ENCODE results near the gene KNSTRN. TPM values are rescaled to one million over a fixed set of nuclear protein-coding genes. Genes with fewer than 3 reads are reported as not detected.

KNSTRN gene
- total RNA-seq (10 to 100 TPM; 39.6 to 66.9 TPM), polyA plus RNA-seq (ENCODE audit: insufficient read depth, low read depth, low replicate concordance) (125 TPM)
- long read RNA-seq, donor 1, transcript KNSTRN-201 (9 exons, 1,714 nt), result major isoform, 8 of 9 reads
- long read RNA-seq, donor 1, partial matches to known transcripts, result 0 of 9 reads
- long read RNA-seq, donor 1, other reads (novel, unspliced or antisense), result 0 of 9 reads
- long read RNA-seq, donor 2, transcript KNSTRN-201 (9 exons, 1,714 nt), result major isoform, 7 of 8 reads
- long read RNA-seq, donor 2, partial matches to known transcripts, result 0 of 8 reads
- long read RNA-seq, donor 2, other reads (novel, unspliced or antisense), result 0 of 8 reads

GRCh38 chr15:40382580-40383456 is at the start of gene KNSTRN:
Gene KNSTRN, plus strand, starts transcription at chr15:40382721. Its CDS starts 115 bp downstream, at chr15:40382836.
- peak; percentile 97 for DNase-seq
- peak within 1 kb of the TSS; percentile 43 to 54 for H3K27ac ChIP-seq
- no peak for TF ChIP-seq POLR2A (IDR thresholded peaks at IDR 0.05)
- TF ChIP-seq CTCF (IDR thresholded peaks at IDR 0.05), result no peak
- intact Hi-C loops (cut with DNase I; ENCODE audit: low total_unique reads), result no loop called here
- H3K9me3 ChIP-seq, result no peaks in the 10 kb centered on the region
- no peaks in the 10 kb centered on the region for H3K36me3 ChIP-seq (ENCODE audit: low read depth, missing control alignments)
- peaks cover 7% of the 10 kb centered on the region for H3K4me1 ChIP-seq
- WGBS, 2 donors, result 3 to 4% methylated on average over 55 to 57 of the region's 57 CpGs
- H3K27me3 ChIP-seq, result no peaks in the 10 kb centered on the region
- H3K4me3 ChIP-seq, result peak within 1 kb of the TSS; percentile 73 to 88

- H3K36me3 ChIP-seq (ENCODE audit: low read depth, missing control alignments), result no peaks in the 10 kb centered on the region
- TF ChIP-seq POLR2A (IDR thresholded peaks at IDR 0.05) (no peak), CTCF (IDR thresholded peaks at IDR 0.05) (no peak)
- WGBS, 2 donors, result 66 to 79% methylated on average over 8 to 12 of the region's 12 CpGs
- DNase-seq, result peak; percentile 50
- no peaks in the 10 kb centered on the region for H3K9me3 ChIP-seq
- no peaks in the 10 kb centered on the region for H3K27me3 ChIP-seq
- H3K4me3 ChIP-seq, result no peak overlapping the region
- H3K4me1 ChIP-seq, result peaks cover 39% of the 10 kb centered on the region
- H3K27ac ChIP-seq, result peak overlapping the region in 1 of 2 donors; percentile 63
- intact Hi-C loops (cut with DNase I; ENCODE audit: low total_unique reads), result no loop called here
Observed at GRCh38 chr15:40333922-40334492, 48.5 kb upstream of the KNSTRN start.

- Histone ChIP-seq H3K36me3 (ENCODE audit: low read depth, missing control alignments) (no peaks in the 10 kb centered on the region), H3K9me3 (no peaks in the 10 kb centered on the region), H3K27me3 (no peaks in the 10 kb centered on the region), H3K4me1 (peaks cover 44% of the 10 kb centered on the region), H3K4me3 (no peak overlapping the region), H3K27ac (peak overlapping the region in 1 of 2 donors; percentile 63)
- 57 to 88% methylated on average over 3 of the region's 3 CpGs for WGBS, 2 donors
- no peak for DNase-seq
- intact Hi-C loops (cut with DNase I; ENCODE audit: low total_unique reads), result no loop called here
- TF ChIP-seq CTCF (IDR thresholded peaks at IDR 0.05) (no peak), POLR2A (IDR thresholded peaks at IDR 0.05) (no peak)
Observed at GRCh38 chr15:40334541-40334940, 48.0 kb upstream of the KNSTRN start.

GRCh38 chr15:40334941-40335795 is 47.4 kb upstream of the KNSTRN start:
- H3K9me3 ChIP-seq, result no peaks in the 10 kb centered on the region
- peaks cover 47% of the 10 kb centered on the region for H3K4me1 ChIP-seq
- H3K27me3 ChIP-seq, result no peaks in the 10 kb centered on the region
- no peak overlapping the region for H3K4me3 ChIP-seq
- no peak overlapping the region for H3K27ac ChIP-seq
- H3K36me3 ChIP-seq (ENCODE audit: low read depth, missing control alignments), result no peaks in the 10 kb centered on the region
- WGBS, 2 donors, result 78 to 89% methylated on average over 22 to 26 of the region's 26 CpGs
- intact Hi-C loops (cut with DNase I; ENCODE audit: low total_unique reads), result no loop called here
- DNase-seq, result no peak
- TF ChIP-seq CTCF (IDR thresholded peaks at IDR 0.05) (no peak), POLR2A (IDR thresholded peaks at IDR 0.05) (no peak)
